ENCODE data around the gene BRAT1. TPM values are rescaled to one million over a fixed set of nuclear protein-coding genes. Genes with fewer than 3 reads are reported as not detected.

The BRAT1 gene
- total and polyA plus RNA-seq, 2 experiments from 2014 or later = 32.5 to 76.8 TPM

DNA sequence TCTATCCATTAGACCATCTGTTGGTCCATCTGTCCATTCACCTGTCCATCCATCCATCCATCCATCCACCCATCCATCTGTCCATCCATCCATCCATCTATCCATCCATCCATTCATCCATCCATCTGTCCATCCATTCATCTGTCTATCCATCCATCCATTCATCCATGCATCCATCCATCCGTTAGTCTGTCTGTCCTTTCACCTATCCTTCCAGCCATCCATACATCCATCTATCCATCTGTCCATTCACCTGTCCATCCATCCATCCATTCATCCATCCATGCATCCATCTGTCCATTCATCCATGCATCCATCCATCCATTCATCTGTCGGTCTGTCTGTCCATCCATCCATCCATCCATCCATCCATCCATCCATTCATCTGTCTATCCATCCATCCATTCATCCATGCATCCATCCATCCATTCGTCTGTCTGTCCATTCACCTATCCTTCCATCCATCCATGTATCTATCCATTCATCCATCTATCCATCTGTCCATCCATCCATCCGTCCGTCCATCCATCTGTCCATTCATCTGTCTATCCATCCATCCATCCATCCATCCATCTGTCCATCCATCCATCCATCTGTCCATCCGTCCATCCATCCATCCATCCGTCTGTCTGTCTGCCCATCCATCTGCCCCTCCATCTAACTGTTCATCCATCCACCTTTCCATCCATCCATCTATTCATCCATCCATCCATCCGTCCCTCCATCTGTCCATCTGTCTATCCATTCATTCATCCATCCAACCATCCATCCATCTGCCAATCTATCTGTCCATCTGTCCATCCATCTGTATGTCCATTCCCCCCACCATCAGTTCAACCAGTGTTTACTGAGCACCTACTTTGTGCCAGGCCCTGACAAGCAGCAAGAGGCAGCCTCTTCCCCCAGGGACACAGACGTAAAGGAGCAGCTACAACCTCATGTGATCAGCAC, 40.6 kb downstream of the BRAT1 start:
- Histone ChIP-seq H3K4me1 (ENCODE audit: insufficient read depth) (peaks cover 18% of the 10 kb centered on the region), H3K27me3 (ENCODE audit: insufficient read depth) (peaks cover 19% of the 10 kb centered on the region), H4K20me1 (replicated peaks; ENCODE audit: insufficient read depth) (no peaks in the 10 kb centered on the region), H3K36me3 (ENCODE audit: insufficient read depth) (no peaks in the 10 kb centered on the region), H3K27ac (ENCODE audit: low read depth) (no peak overlapping the region), H3K9me2 (ENCODE audit: insufficient read depth) (peaks cover 9% of the 10 kb centered on the region; the same call in 1 of the 2 replicates), H3K4me3 (no peak overlapping the region), H3K79me2 (replicated peaks; ENCODE audit: insufficient read depth) (no peaks in the 10 kb centered on the region), H3F3A (replicated peaks; ENCODE audit: low read depth) (no peaks in the 10 kb centered on the region; the same call in 1 of the 2 replicates), H2AFZ (no peak overlapping the region), H3K4me2 (no peak overlapping the region)
- Mint-ChIP-seq H3K36me3 (ENCODE audit: low read depth) (no peaks in the 10 kb centered on the region), H3K4me1 (peaks cover 24% of the 10 kb centered on the region), H3K27me3 (ENCODE audit: insufficient read depth, low read depth, poor library complexity) (peaks cover 26% of the 10 kb centered on the region), H3K27ac (no peak overlapping the region), H3K9me3 (no peaks in the 10 kb centered on the region), H3K4me3 (no peak overlapping the region)
- no peak for ATAC-seq
- no peak for TF ChIP-seq EZH2phosphoT487 (IDR thresholded peaks at IDR 0.05; ENCODE audit: unreplicated experiment)
- no peak for TF ChIP-seq JUNB (IDR thresholded peaks at IDR 0.05; ENCODE audit: unreplicated experiment)
- no peak for DNase-seq (ENCODE audit: low spot score)

DNA sequence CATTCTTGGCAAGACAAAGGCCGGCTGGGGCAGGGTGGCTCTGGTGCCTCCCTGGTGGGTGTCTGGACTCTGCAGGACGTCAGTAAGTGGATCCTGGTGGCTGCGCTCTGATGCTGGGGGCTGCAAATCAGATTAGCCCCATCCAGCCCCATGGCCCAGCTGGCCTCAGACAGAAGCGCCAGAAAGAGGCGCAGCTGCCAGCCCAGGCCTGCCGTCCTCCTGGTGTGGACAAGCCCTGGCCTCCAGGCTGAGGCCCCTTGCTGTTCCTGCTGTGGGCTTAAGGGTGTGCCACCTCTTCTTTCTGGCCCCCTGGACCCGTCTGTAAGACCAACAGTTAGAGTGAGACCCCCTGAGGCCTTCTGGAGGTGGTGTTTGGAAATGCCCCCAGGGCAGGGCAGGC, 41.6 kb downstream of the BRAT1 start:
- Histone ChIP-seq H3K36me3 (ENCODE audit: insufficient read depth) (no peaks in the 10 kb centered on the region), H3K27ac (ENCODE audit: low read depth) (no peak overlapping the region), H3K27me3 (ENCODE audit: insufficient read depth) (peaks cover 15% of the 10 kb centered on the region), H3F3A (replicated peaks; ENCODE audit: low read depth) (peaks cover 5% of the 10 kb centered on the region; the same call in 1 of the 2 replicates), H3K4me2 (no peak overlapping the region), H2AFZ (no peak overlapping the region), H3K9me2 (ENCODE audit: insufficient read depth) (peaks cover 9% of the 10 kb centered on the region; the same call in 1 of the 2 replicates), H3K4me3 (no peak overlapping the region), H3K79me2 (replicated peaks; ENCODE audit: insufficient read depth) (no peaks in the 10 kb centered on the region), H4K20me1 (replicated peaks; ENCODE audit: insufficient read depth) (no peaks in the 10 kb centered on the region), H3K4me1 (ENCODE audit: insufficient read depth) (peaks cover 18% of the 10 kb centered on the region)
- no peaks in the 10 kb centered on the region for H3K9me3 Mint-ChIP-seq
- no peak overlapping the region for H3K27ac Mint-ChIP-seq
- no peak overlapping the region for H3K4me3 Mint-ChIP-seq
- no peak for DNase-seq (ENCODE audit: low spot score)
- peaks cover 25% of the 10 kb centered on the region for H3K27me3 Mint-ChIP-seq (ENCODE audit: insufficient read depth, low read depth, poor library complexity)
- H3K36me3 Mint-ChIP-seq (ENCODE audit: low read depth) = no peaks in the 10 kb centered on the region
- ATAC-seq = no peak
- H3K4me1 Mint-ChIP-seq = peaks cover 31% of the 10 kb centered on the region
- no peak for TF ChIP-seq CREB1 (CRISPR knock-in tag; IDR thresholded peaks at IDR 0.05; ENCODE audit: low read depth)
- no peak for TF ChIP-seq ZNF331 (CRISPR knock-in tag; IDR thresholded peaks at IDR 0.05; ENCODE audit: low read depth)
- TF ChIP-seq STAT1 (IDR thresholded peaks at IDR 0.05; ENCODE audit: unreplicated experiment) = no peak
- TF ChIP-seq EZH2 (IDR thresholded peaks at IDR 0.05; ENCODE audit: low read depth, unreplicated experiment) = no peak
- TF ChIP-seq JUNB (IDR thresholded peaks at IDR 0.05; ENCODE audit: unreplicated experiment) = no peak
- no peak for TF ChIP-seq REST (IDR thresholded peaks at IDR 0.05; ENCODE audit: unreplicated experiment)
- no peak for TF ChIP-seq CTCF (conservative IDR thresholded peaks at IDR 0.05; ENCODE audit: low read depth in 2 of 2)
- TF ChIP-seq ETS1 (IDR thresholded peaks at IDR 0.05) = no peak
- no peak for TF ChIP-seq EZH2phosphoT487 (IDR thresholded peaks at IDR 0.05; ENCODE audit: unreplicated experiment)
